Uterus (tissue), 2 donors: ENCODE results near the gene FFAR3.

ENCODE experiments used
- CTCF ChIP-seq, 4 experiments: fragments of 200-600 bp in 2 of 4; fragments of 450-650 bp in 2 of 4; sonication (generic) in 2 of 4; IDR thresholded peaks; one replicate each; pipeline ENCODE4 v1.5.1; 2016 to 2019; ENCODE audit warnings: antibody characterized with exemption in 4 of 4, mild to moderate bottlenecking in 2 of 4, moderate library complexity in 1 of 4
- POLR2A ChIP-seq, 2 donors: fragments of 450-650 bp; IDR thresholded peaks; one replicate each; pipeline ENCODE4 v1.6.1; 2016; ENCODE audit warnings: antibody characterized with exemption in 2 of 2, mild to moderate bottlenecking in 1 of 2, moderate library complexity in 1 of 2

GRCh38 chr19:35341006-35341405 lies 17.3 kb upstream of the FFAR3 start:
- TF ChIP-seq CTCF (IDR thresholded peaks at IDR 0.05): no peak
- no peak for TF ChIP-seq POLR2A (IDR thresholded peaks at IDR 0.05)
